ENCODE results near the gene SYT15.

The SYT15 gene

GRCh38 chr10:46541735-46542566 lies 37.0 kb upstream of the SYT15 start:
- Mint-ChIP-seq H3K4me1 (ENCODE audit: low read depth) (peaks cover 6% of the 10 kb centered on the region), H3K9me3 (no peaks in the 10 kb centered on the region), H3K4me3 (no peak overlapping the region), H3K27ac (no peak overlapping the region), H3K27me3 (peaks cover 56% of the 10 kb centered on the region), H3K36me3 (ENCODE audit: low read depth) (no peaks in the 10 kb centered on the region)
- DNase-seq: peak; percentile 14

GRCh38 chr10:46542567-46543465 lies 36.1 kb upstream of the SYT15 start:
- Mint-ChIP-seq H3K4me1 (ENCODE audit: low read depth) (peaks cover 6% of the 10 kb centered on the region), H3K27ac (no peak overlapping the region), H3K9me3 (no peaks in the 10 kb centered on the region), H3K36me3 (ENCODE audit: low read depth) (no peaks in the 10 kb centered on the region), H3K27me3 (peaks cover 49% of the 10 kb centered on the region), H3K4me3 (no peak overlapping the region)
- peak; percentile 27 for DNase-seq

- Mint-ChIP-seq H3K9me3 (no peaks in the 10 kb centered on the region), H3K27me3 (peaks cover 43% of the 10 kb centered on the region), H3K4me1 (ENCODE audit: low read depth) (peaks cover 6% of the 10 kb centered on the region), H3K27ac (no peak overlapping the region), H3K4me3 (no peak overlapping the region), H3K36me3 (ENCODE audit: low read depth) (no peaks in the 10 kb centered on the region)
- DNase-seq: no peak
These were observed 35.2 kb upstream of the SYT15 start for GRCh38 chr10:46543466-46544377.

GRCh38 chr10:46544989-46545791 lies 33.7 kb upstream of the SYT15 start:
- no peak overlapping the region for H3K27ac Mint-ChIP-seq
- no peaks in the 10 kb centered on the region for H3K36me3 Mint-ChIP-seq (ENCODE audit: low read depth)
- peaks cover 33% of the 10 kb centered on the region for H3K27me3 Mint-ChIP-seq
- no peaks in the 10 kb centered on the region for H3K9me3 Mint-ChIP-seq
- peak; percentile 28 for DNase-seq
- H3K4me1 Mint-ChIP-seq (ENCODE audit: low read depth): peaks cover 6% of the 10 kb centered on the region
- H3K4me3 Mint-ChIP-seq: no peak overlapping the region

- no peaks in the 10 kb centered on the region for H3K4me1 Mint-ChIP-seq (ENCODE audit: low read depth)
- no peaks in the 10 kb centered on the region for H3K36me3 Mint-ChIP-seq (ENCODE audit: low read depth)
- no peak overlapping the region for H3K4me3 Mint-ChIP-seq
- H3K9me3 Mint-ChIP-seq: no peaks in the 10 kb centered on the region
- H3K27me3 Mint-ChIP-seq: peaks cover 25% of the 10 kb centered on the region
- peak; percentile 28 for DNase-seq
- H3K27ac Mint-ChIP-seq: no peak overlapping the region
These were observed 32.9 kb upstream of the SYT15 start for GRCh38 chr10:46545861-46546590.

- Mint-ChIP-seq H3K9me3 (no peaks in the 10 kb centered on the region), H3K4me3 (no peak overlapping the region), H3K27ac (no peak overlapping the region), H3K36me3 (ENCODE audit: low read depth) (no peaks in the 10 kb centered on the region), H3K4me1 (ENCODE audit: low read depth) (no peaks in the 10 kb centered on the region), H3K27me3 (peaks cover 24% of the 10 kb centered on the region)
- DNase-seq: peak; percentile 28
These were observed 32.1 kb upstream of the SYT15 start for GRCh38 chr10:46546591-46547540.

GRCh38 chr10:46547541-46548497 lies 31.1 kb upstream of the SYT15 start:
- H3K4me1 Mint-ChIP-seq (ENCODE audit: low read depth): no peaks in the 10 kb centered on the region
- no peak overlapping the region for H3K27ac Mint-ChIP-seq
- H3K4me3 Mint-ChIP-seq: no peak overlapping the region
- DNase-seq: no peak
- no peaks in the 10 kb centered on the region for H3K36me3 Mint-ChIP-seq (ENCODE audit: low read depth)
- H3K9me3 Mint-ChIP-seq: no peaks in the 10 kb centered on the region
- peaks cover 14% of the 10 kb centered on the region for H3K27me3 Mint-ChIP-seq

GRCh38 chr10:46548498-46549090 lies 30.3 kb upstream of the SYT15 start:
- Mint-ChIP-seq H3K9me3 (no peaks in the 10 kb centered on the region), H3K36me3 (ENCODE audit: low read depth) (no peaks in the 10 kb centered on the region), H3K4me3 (no peak overlapping the region), H3K27me3 (peaks cover 6% of the 10 kb centered on the region), H3K4me1 (ENCODE audit: low read depth) (no peaks in the 10 kb centered on the region), H3K27ac (no peak overlapping the region)
- DNase-seq: no peak

GRCh38 chr10:46549171-46550075 lies 29.5 kb upstream of the SYT15 start:
- no peak for DNase-seq
- Mint-ChIP-seq H3K4me3 (no peak overlapping the region), H3K4me1 (ENCODE audit: low read depth) (no peaks in the 10 kb centered on the region), H3K27me3 (peaks cover 2% of the 10 kb centered on the region), H3K36me3 (ENCODE audit: low read depth) (no peaks in the 10 kb centered on the region), H3K9me3 (no peaks in the 10 kb centered on the region), H3K27ac (no peak overlapping the region)

- H3K27ac Mint-ChIP-seq: no peak overlapping the region
- DNase-seq: no peak
- H3K36me3 Mint-ChIP-seq (ENCODE audit: low read depth): no peaks in the 10 kb centered on the region
- H3K4me3 Mint-ChIP-seq: no peak overlapping the region
- H3K4me1 Mint-ChIP-seq (ENCODE audit: low read depth): no peaks in the 10 kb centered on the region
- H3K27me3 Mint-ChIP-seq: no peaks in the 10 kb centered on the region
- no peaks in the 10 kb centered on the region for H3K9me3 Mint-ChIP-seq
These were observed 28.7 kb upstream of the SYT15 start for GRCh38 chr10:46550076-46550790.
